Neural cell (in vitro differentiated cells): ENCODE measurements around the gene PRMT5. TPM values are rescaled to one million over a fixed set of nuclear protein-coding genes. Genes with fewer than 3 reads are reported as not detected.
"Not testable (repeated sequence)": the region's sequence is repeated elsewhere in the genome, so short reads cannot be mapped to it uniquely, and the experiment has no call there.

Experiments used
- H2AFZ ChIP-seq: fragments of 200-600, 300-800 bp; sonication (generic), shearing (Covaris generic); 2 replicates; pipeline ENCODE4 v1.6.0; 2014; ENCODE audit warnings: low read depth, mild to moderate bottlenecking, antibody characterized with exemption, low read length, moderate library complexity
- H3F3A ChIP-seq: fragments of 200-600 bp; shearing (Covaris generic); 2 replicates; pipeline ENCODE4 v1.6.1; 2016; ENCODE audit warnings: mild to moderate bottlenecking, moderate library complexity, mixed read lengths, antibody characterized with exemption, low read length; ENCODE audit not compliant: insufficient read depth, poor library complexity, severe bottlenecking
- H3K27ac ChIP-seq: fragments of 200-600, 300-800 bp; sonication (generic), shearing (Covaris generic); 2 replicates; pipeline ENCODE4 v1.5.1; 2014; ENCODE audit warnings: mild to moderate bottlenecking, low read length, moderate library complexity
- H3K27me3 ChIP-seq: fragments of 300-800, 200-600 bp; sonication (generic), shearing (Covaris generic); 2 replicates; pipeline ENCODE4 v1.6.0; 2014; ENCODE audit warnings: mild to moderate bottlenecking, low read depth, low read length, moderate library complexity; ENCODE audit not compliant: insufficient read depth
- H3K36me3 ChIP-seq: fragments of 300-800, 200-600 bp; sonication (generic), shearing (Covaris generic); 2 replicates; pipeline ENCODE4 v1.5.1; 2014; ENCODE audit warnings: mild to moderate bottlenecking, antibody characterized with exemption, low read length, moderate library complexity; ENCODE audit not compliant: insufficient read depth
- H3K4me2 ChIP-seq: fragments of 300-800, 200-600 bp; sonication (generic), shearing (Covaris generic); 2 replicates; pipeline ENCODE4 v1.6.0; 2014; ENCODE audit warnings: mild to moderate bottlenecking, low read length
- H3K4me3 ChIP-seq: fragments of 300-800, 200-600 bp; sonication (generic), shearing (Covaris generic); 2 replicates; pipeline ENCODE4 v1.5.1; 2014; ENCODE audit warnings: mild to moderate bottlenecking, low read length, moderate library complexity
- H3K79me2 ChIP-seq: fragments of 200-600 bp; shearing (Covaris generic); replicated peaks from 2 replicates; pipeline ENCODE4 v1.6.0; 2014; ENCODE audit warnings: mild to moderate bottlenecking, low read length, moderate library complexity; ENCODE audit not compliant: insufficient read depth
- H3K9ac ChIP-seq: fragments of 300-800, 200-600 bp; sonication (generic), shearing (Covaris generic); 2 replicates; pipeline ENCODE4 v1.6.1; 2016; ENCODE audit warnings: mild to moderate bottlenecking, low read length, mixed read lengths
- H3K9me2 ChIP-seq: fragments of 200-600 bp; shearing (Covaris generic); 2 replicates; pipeline ENCODE4 v1.6.1; 2016; ENCODE audit warnings: mild to moderate bottlenecking, low read length, mixed read lengths; ENCODE audit not compliant: insufficient read depth
- H3K9me3 ChIP-seq: fragments of 200-600, 300-800 bp; sonication (generic), shearing (Covaris generic); 2 replicates; pipeline ENCODE4 v1.6.1; 2016; ENCODE audit warnings: mild to moderate bottlenecking, mixed run types, low read length, moderate library complexity, mixed read lengths
- H4K20me1 ChIP-seq: fragments of 200-600 bp; shearing (Covaris generic); 2 replicates; pipeline ENCODE4 v1.6.1; 2016; ENCODE audit warnings: mild to moderate bottlenecking, mixed run types; ENCODE audit not compliant: insufficient read depth
- CTCF ChIP-seq: fragments of 450-650 bp; IDR thresholded peaks from 2 replicates; pipeline ENCODE4 v1.5.1; 2014; ENCODE audit warnings: antibody characterized with exemption, mild to moderate bottlenecking, moderate library complexity; ENCODE audit not compliant: poor library complexity, severe bottlenecking
- EP300 ChIP-seq: fragments of 450-650 bp; conservative IDR thresholded peaks from 2 replicates; pipeline ENCODE4 v1.6.1; 2014; ENCODE audit warnings: antibody characterized with exemption, mild to moderate bottlenecking, moderate library complexity; ENCODE audit not compliant: poor library complexity, severe bottlenecking
- EZH2 ChIP-seq: fragments of 200-600, 300-800 bp; shearing (Covaris generic), sonication (generic); IDR thresholded peaks from 2 replicates; pipeline ENCODE4 v1.6.1; 2014; ENCODE audit warnings: antibody characterized with exemption, low read length, borderline replicate concordance, mild to moderate bottlenecking; ENCODE audit not compliant: insufficient read depth, poor library complexity, severe bottlenecking
- MXI1 ChIP-seq: fragments of 450-650 bp; conservative IDR thresholded peaks from 2 replicates; pipeline ENCODE4 v1.6.1; 2014; ENCODE audit warnings: antibody characterized with exemption, mild to moderate bottlenecking; ENCODE audit not compliant: poor library complexity, severe bottlenecking
- POLR2AphosphoS5 ChIP-seq: IDR thresholded peaks from 2 replicates; pipeline ENCODE4 v1.6.1; 2012
- RAD21 ChIP-seq: fragments of 450-650 bp; conservative IDR thresholded peaks from 2 replicates; pipeline ENCODE4 v1.6.1; 2014; ENCODE audit warnings: antibody characterized with exemption, mild to moderate bottlenecking, moderate library complexity
- REST ChIP-seq: IDR thresholded peaks from 2 replicates; pipeline ENCODE4 v1.6.1; 2012; ENCODE audit warnings: borderline replicate concordance
- SMC3 ChIP-seq: fragments of 450-650 bp; conservative IDR thresholded peaks from 2 replicates; pipeline ENCODE4 v1.6.1; 2014; ENCODE audit warnings: antibody characterized with exemption, mild to moderate bottlenecking, moderate library complexity; ENCODE audit not compliant: poor library complexity
- TAF1 ChIP-seq: IDR thresholded peaks from 2 replicates; pipeline ENCODE4 v1.6.1; 2012; ENCODE audit warnings: low read depth
- polyA plus RNA-seq: library from polyadenylated mRNA; depleted of rRNA; stranded (reverse); fragments of >200 nt; gene quantifications from 2 replicates; pipeline ENCODE4 v1.2.3, GENCODE V29; 2014

The PRMT5 gene
- polyA plus RNA-seq, 1 donor from 2014 or later: 102 TPM

- no peak for TF ChIP-seq EP300
- no peak for TF ChIP-seq EZH2
- no peak for TF ChIP-seq TAF1
Measured at GRCh38 chr14:22972313-22972930, 43.2 kb upstream of the PRMT5 start (continued).

- no peak overlapping the region for H3K4me3 ChIP-seq
- H3K36me3 ChIP-seq: no peaks in the 10 kb centered on the region
- H3K27me3 ChIP-seq: no peaks in the 10 kb centered on the region
- H3K9me3 ChIP-seq: no peaks in the 10 kb centered on the region
- no peaks in the 10 kb centered on the region for H3F3A ChIP-seq
- no peaks in the 10 kb centered on the region for H4K20me1 ChIP-seq
- no peaks in the 10 kb centered on the region for H3K79me2 ChIP-seq
- no peak overlapping the region for H3K9ac ChIP-seq
- no peak overlapping the region for H3K27ac ChIP-seq
- H2AFZ ChIP-seq: no peak overlapping the region
- H3K4me2 ChIP-seq: no peak overlapping the region
- no peak for TF ChIP-seq EZH2
- no peak for TF ChIP-seq MXI1
- TF ChIP-seq CTCF: no peak
- no peak for TF ChIP-seq EP300
- no peak for TF ChIP-seq SMC3
- TF ChIP-seq TAF1: no peak
- TF ChIP-seq REST: no peak
- no peak for TF ChIP-seq POLR2AphosphoS5
- TF ChIP-seq RAD21: no peak
- no peaks in the 10 kb centered on the region for H3K9me2 ChIP-seq
Measured at GRCh38 chr14:22971152-22971551, 42.0 kb upstream of the PRMT5 start.

DNA sequence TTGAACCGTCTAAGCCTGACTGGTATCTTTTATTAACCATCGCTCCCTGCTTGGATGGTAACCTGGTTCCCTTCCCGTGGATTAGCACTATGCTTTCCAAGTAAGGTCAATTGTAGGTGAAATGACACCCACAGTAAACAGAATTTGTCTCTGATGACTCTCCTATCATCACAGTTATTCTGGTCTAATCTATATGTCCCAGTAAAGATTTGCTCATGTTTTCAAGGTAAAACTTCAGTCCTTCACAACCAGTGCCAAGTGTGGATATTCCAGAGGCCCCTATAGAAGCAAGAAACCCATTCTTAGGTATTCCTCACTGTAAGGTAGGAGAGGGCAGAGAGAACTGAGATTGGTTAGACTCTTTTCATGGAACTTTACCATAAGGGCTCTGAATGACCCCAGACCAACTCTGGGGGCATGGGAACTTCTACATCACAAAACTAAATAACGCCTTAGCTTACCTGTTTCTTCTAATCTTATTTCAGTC is 37.6 kb upstream of the PRMT5 start:
- Histone ChIP-seq H4K20me1 (no peaks in the 10 kb centered on the region), H3K9me3 (no peaks in the 10 kb centered on the region), H3K4me2 (no peak overlapping the region), H3K4me3 (no peak overlapping the region), H3K27ac (no peak overlapping the region), H3K36me3 (no peaks in the 10 kb centered on the region), H3K9me2 (no peaks in the 10 kb centered on the region), H2AFZ (no peak overlapping the region), H3K79me2 (no peaks in the 10 kb centered on the region), H3F3A (no peaks in the 10 kb centered on the region), H3K27me3 (no peaks in the 10 kb centered on the region), H3K9ac (no peak overlapping the region)
- TF ChIP-seq SMC3: no peak

GRCh38 chr14:22965916-22966782 is 37.0 kb upstream of the PRMT5 start:
- not testable (repeated sequence) for H2AFZ ChIP-seq, H3K4me2 ChIP-seq, H3K9me3 ChIP-seq, H3F3A ChIP-seq, H4K20me1 ChIP-seq, H3K27ac ChIP-seq, H3K9ac ChIP-seq, H3K4me3 ChIP-seq, H3K27me3 ChIP-seq, H3K9me2 ChIP-seq, H3K36me3 ChIP-seq, H3K79me2 ChIP-seq
